Transverse colon (tissue), 3 donors: Measurements from ENCODE around the gene ANKS1A.

ENCODE experiments used
- POLR2A ChIP-seq: fragments of 450-650 bp; IDR thresholded peaks from one replicate; pipeline ENCODE4 v1.6.1; 2016; ENCODE audit warnings: antibody characterized with exemption, mild to moderate bottlenecking, moderate library complexity
- TF ChIP-seq, protein P1 (sequence below), 5 experiments: fragments of 200-600 bp in 3 of 5; fragments of 450-650 bp in 2 of 5; sonication (generic) in 3 of 5; IDR thresholded peaks; 1 replicate in 2 of 5; 2 replicates in 3 of 5; pipeline ENCODE4 v1.5.1; 2016 to 2017; ENCODE audit warnings: antibody characterized with exemption in 5 of 5, inconsistent platforms in 3 of 5, mild to moderate bottlenecking in 2 of 5, moderate library complexity in 1 of 5

DNA sequence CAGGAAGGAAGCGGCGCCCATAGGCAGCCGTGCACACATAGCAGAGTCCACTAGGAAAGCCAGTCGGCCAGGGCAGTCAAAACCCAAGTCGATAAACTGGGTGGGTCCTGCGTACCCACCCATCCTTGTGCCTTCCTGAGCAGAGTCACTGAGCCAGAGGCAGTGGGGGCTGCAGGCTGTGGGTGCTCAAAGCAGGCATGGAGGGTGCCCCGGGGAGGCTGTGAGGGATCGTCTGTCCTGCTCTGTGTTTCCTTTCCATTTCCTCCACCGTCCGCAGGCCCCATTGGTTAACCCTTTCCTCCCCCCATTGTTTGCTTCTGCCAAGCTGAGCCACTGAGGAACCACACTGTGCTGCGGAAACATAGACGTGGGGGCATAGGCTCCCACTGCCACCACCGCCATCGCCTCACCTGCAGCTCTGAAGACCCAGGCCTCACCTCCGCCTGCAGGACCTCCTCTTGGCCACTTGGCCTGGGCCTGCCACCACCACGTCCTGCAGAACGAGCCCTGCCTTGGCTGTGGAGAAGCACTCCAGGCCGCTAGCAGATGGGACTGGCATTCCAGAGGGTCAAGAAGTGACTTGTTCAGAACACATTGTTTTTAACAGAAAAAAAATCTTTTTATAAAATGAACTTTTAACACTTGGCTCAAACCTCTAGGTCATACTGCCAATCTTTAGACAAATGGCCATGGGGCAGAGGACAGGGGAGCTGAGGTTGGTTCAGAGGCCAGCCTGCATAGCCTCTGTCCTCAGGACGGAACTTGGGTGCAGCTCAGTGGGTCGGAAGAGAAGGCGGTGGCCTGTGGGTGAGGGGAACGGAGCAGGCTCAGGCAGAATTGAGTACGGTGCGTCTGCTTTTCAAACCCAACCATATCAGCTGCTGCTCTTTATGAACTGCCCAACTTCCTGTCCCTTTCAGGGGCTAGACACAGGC, 199.5 kb downstream of the ANKS1A start:
- no peak for TF ChIP-seq POLR2A
- TF ChIP-seq, protein P1, sequence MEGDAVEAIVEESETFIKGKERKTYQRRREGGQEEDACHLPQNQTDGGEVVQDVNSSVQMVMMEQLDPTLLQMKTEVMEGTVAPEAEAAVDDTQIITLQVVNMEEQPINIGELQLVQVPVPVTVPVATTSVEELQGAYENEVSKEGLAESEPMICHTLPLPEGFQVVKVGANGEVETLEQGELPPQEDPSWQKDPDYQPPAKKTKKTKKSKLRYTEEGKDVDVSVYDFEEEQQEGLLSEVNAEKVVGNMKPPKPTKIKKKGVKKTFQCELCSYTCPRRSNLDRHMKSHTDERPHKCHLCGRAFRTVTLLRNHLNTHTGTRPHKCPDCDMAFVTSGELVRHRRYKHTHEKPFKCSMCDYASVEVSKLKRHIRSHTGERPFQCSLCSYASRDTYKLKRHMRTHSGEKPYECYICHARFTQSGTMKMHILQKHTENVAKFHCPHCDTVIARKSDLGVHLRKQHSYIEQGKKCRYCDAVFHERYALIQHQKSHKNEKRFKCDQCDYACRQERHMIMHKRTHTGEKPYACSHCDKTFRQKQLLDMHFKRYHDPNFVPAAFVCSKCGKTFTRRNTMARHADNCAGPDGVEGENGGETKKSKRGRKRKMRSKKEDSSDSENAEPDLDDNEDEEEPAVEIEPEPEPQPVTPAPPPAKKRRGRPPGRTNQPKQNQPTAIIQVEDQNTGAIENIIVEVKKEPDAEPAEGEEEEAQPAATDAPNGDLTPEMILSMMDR (IDR thresholded peaks at IDR 0.05) = no peak
